GM18502 (cell line): ENCODE data around the gene NEK4.

Source experiments
- ATAC-seq: cut with Tn5 transposase; IDR thresholded peaks from one replicate; pipeline ENCODE4 v1.9.1; 2021; ENCODE audit warnings: mild to moderate bottlenecking; ENCODE audit not compliant: unreplicated experiment, poor library complexity

The NEK4 gene

DNA sequence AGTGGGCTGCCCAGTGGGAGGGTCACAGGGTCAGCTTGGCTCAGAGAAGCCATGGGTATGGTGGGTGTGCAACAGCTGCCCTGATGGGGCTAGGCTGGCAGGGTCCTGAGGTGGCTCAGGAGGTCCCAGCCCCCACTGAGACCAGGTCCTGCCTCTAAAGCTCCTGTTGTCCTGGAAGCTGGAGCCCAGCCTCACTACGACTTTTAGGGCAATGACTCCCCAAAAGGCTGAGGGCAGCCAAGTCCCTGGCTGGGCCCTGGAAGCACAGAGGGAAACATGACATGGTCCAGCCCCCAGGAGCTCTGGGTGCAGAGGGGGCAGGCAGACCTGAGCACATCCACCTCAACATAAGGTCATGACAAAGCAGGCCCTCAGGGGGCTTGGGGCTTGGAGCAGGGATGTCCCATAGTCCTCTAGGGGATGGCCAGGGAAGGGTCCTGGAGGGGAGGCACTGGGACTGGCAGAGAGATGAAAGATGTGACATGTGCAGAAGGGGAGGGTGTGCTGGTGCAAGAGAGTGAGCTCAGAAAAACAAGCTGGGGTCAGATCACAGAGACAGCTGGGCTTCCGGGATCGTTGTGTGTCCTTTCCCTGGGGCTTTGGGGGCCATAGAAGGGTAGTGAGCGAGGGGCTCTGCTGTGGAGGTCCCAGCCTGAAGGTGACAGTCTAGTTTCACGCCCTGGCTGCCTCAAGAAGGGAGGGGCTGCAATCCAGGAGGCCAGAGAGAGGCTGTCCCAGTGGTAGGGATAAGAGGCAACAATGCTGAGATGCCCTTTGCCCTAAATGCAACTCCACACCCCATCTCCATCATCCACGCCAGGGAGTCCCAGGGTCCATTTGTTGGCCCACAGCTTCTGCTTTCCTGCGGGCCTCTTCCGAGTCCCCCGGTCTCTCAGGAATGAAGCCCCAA lies 23.2 kb upstream of the NEK4 start:
- ATAC-seq = no peak

GRCh38 chr3:52792961-52793695 lies 22.4 kb upstream of the NEK4 start:
- no peak for ATAC-seq

- ATAC-seq = no peak
Observed at GRCh38 chr3:52792413-52792812, 21.7 kb upstream of the NEK4 start.

GRCh38 chr3:52791928-52792327 lies 21.2 kb upstream of the NEK4 start:
- ATAC-seq = no peak

- ATAC-seq = no peak
Observed at GRCh38 chr3:52791366-52791765, 20.6 kb upstream of the NEK4 start.

- no peak for ATAC-seq
Observed at GRCh38 chr3:52790741-52791140, 20.0 kb upstream of the NEK4 start.

DNA sequence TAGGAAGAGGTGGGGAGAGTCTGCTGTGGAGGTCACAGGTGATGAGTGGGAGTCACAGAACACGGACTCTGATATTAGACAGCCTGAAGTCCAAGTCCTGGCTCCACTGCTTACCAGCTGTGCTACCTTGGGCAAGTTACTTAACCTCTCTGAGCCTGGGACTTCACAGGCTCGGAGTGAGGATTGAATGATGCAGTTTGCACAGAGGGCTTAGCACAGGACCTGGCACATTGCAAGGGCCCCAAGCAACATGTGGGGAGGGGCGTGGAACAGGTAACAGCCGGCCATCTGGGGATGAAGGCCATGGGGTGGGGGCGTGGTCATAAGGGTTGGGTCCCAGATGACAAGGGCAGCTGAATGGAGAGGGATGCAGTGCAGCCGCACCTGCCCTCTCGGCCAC lies 19.6 kb upstream of the NEK4 start:
- no peak for ATAC-seq

GRCh38 chr3:52789746-52790040 lies 19.0 kb upstream of the NEK4 start:
- ATAC-seq = no peak

DNA sequence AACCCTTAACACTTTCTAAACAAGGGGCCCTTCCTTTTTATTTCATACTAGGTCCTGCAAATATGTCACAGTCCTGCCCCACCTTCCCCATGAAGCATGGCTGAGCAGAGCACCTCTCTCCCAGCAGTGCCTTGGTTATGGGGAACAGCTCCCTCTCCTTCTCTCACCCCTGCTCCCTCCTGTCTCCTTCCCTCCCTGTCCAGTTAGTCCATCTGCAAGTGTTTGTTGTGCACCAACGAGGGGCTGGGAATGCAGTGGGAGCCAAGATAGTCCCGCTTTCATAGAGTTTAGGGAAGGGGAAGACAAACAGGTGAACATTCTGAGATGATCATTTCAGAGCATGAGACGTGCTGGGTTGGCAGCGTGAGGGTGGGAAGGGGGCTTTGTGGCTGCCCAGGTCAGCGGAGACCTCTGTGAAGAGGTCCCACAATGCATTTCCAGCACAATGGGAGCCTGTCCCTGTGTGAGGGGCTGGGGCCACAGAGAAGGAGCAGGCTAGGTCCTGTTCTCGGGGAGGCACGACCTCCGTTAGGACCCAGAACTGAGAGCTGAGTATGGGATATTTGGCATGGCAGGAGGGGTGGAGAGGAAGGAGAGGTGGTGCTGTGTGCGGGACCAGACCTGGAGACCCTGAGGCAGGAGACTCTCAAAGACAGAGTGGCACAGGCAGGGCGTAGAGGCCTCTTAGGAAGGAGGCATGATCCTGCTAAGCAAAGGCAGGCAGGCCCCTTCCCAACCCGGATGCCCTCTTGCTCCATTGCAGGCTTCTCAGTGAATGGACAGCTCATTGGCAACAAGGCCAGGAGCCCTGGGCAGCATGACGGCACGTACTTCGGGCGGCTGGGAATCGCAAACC lies 18.4 kb upstream of the NEK4 start:
- ATAC-seq = no peak

DNA sequence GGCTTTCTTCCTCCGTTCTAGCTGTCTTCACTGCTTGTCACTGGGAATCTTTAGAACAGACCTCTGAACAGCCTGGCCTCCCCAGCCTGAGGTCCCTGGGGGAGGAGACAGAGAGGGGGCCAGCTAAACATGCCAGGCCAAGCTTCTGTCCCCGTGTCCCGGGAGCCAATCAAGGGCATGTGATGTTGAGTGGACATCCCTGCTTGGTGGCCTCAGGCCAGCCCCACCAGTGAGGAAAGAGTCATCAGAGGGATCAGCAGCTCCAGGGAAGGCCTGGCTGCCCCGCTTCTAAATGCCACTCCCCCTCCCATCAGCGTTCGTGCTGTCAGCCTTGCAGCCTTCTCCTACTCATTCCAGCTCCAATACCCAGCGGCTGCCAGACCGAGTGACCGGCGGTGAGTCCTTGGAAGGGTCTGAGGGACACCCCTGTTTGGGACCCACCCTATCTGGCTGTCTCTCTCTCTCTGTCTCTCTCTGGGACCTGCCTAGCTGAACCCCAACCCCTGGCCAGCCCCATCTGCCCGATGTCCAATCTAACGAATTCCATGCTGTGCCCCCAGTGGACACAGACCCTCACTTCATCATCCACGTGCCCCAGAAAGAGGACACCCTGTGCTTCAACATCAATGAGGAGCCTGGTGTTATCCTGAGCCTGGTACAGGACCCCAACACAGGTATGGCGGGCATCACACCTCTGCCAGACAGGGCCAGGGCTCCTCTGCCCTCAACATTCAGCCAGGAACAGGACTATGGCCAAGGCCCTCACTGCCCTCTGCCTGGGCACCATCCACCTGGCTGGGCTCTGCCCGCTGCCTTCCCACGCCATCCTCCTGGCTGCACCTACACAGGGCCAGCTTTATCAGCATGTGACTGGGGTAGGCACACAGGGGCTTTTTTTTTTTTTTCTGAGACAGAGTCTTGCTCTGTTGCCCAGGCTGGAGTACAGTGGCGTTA lies 17.2 kb upstream of the NEK4 start:
- ATAC-seq = no peak

DNA sequence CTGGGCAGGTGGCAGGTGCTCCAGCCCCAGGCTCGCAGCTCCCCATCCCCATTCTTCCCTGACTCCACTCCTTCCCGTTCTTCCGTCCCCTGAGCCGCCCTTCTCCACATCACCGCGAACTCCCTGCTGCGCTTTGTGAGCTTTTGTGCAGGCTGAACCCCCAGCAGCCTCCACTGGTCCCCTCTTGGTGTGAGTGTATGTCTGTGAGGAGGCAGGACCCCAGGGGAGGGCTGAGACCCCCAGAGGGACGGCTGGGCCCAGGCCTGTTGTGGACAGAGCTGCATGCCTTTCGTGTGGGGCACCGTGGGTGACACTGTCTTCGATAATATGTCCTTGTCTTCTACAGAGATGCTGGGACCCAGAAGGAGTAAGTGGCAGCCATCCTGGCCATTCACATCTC lies 16.5 kb upstream of the NEK4 start:
- no peak for ATAC-seq

DNA sequence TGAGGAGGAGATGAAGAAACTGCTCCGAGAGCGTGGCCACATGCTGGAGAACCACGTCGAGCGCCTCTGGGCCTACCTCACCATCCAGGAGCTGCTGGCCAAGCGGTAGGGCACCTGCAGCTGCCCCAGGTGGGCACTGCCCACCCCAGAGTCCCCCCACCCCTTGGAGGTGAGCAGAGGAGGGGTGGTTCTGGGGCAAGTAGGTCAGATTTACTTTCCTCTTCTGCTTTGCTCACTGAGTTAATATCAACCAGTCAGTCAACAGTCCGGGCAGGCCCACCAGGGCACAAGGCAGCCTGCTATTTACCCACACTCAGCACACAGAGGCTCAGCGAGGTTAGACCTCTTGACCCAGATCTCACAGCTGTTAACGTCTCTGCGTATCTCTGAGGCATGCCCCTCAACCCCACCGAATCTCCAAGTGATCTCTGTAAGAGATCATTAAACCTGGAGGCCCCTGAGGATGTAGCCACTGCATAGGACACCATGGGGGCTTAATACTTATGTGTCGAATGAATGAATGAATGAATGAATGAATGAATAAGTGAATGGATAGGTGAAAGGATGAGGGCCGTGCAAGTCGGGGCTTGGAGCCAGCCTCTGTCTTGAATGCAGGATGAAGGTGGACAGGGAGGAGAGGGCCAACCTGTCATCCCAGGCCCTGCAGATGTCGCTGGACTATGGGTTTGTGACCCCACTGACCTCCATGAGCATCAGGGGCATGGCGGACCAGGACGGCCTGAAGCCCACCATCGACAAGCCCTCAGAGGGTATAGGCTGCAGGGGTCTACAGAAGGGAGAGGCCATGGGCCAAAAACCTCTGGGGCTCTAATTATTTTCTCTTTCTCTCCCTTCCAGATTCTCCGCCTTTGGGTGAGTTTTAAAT lies 15.8 kb upstream of the NEK4 start:
- no peak for ATAC-seq

DNA sequence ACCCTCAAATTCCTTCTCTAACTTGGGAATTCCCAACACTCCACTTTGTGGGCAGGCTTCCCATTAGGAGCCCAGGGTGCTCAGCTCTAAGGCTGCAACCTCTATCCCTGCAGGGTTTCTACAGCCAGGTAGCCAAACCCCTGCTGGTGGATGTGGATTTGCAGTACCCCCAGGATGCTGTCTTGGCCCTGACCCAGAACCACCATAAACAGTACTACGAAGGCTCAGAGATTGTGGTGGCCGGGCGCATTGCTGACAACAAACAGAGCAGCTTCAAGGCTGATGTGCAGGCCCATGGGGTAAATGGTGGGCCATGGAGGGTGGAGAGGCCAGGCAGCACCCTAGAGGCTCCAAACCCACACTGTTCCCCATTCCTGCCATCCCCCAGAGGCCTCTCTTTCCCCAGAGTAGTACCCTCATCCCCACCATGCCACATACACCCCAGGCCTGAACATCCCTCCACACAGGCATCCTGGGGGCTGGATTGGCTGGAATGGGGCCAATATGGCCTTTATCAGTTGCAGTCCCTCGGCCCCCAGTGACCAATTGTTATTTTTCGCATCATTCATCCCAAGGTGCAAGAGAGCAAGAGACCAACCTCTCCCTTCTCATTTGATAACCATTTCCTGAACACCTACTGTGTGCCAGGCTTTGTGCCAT lies 14.3 kb upstream of the NEK4 start:
- no peak for ATAC-seq

GRCh38 chr3:52784021-52784621 lies 13.4 kb upstream of the NEK4 start:
- no peak for ATAC-seq

GRCh38 chr3:52783211-52783555 lies 12.4 kb upstream of the NEK4 start:
- ATAC-seq = no peak

DNA sequence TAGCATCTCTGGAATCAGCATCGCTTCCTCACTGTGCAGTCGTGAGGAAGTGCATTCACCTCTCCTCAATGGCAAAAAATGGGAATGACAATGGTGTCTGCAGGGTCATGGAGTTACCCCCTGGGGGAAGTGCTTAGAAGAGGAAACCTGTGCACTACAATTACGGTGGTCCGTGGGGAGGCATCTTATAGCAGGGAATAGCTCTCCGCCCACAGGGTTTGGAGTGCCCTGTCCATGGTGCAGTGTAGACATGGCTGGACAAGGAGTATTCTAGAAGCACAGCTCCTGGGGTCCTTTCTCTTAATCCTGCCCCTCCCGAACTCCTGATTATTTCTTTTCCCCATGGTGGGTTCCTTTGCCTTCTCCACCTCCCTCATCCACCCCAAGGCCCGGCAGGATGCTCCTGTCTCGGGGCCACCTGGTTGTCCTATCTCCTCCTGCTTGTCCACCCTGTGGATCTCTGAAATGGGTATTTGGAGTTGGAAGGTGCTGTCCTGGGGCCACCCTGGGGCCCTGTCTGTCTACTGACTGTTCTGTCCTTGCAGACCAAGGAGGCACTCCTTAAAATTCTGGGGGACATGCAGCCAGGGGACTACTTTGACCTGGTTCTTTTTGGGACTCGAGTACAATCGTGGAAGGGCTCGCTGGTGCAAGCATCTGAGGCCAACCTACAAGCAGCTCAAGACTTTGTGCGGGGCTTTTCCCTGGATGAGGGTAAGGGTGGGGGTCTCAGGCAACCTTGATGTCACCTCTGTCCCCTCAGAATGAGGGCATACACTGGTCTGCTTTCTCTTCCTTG lies 11.9 kb upstream of the NEK4 start:
- no peak for ATAC-seq

DNA sequence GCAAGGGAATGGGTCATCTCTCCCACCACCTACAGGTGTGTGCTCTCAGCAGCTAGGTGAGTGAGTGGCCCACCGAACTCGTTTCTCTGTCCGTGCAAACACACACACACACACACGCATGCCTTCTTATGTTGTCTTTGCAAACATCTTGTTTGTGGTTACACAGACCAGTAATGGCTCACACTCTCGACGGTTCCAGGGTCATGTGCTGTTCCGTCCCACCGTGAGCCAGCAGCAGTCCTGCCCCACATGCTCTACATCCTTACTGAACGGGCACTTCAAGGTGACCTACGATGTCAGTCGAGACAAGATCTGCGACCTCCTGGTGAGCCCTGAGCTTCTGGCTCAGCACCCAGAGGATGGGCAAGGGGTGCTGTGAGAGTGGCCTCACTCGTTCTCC lies 11.0 kb upstream of the NEK4 start:
- ATAC-seq = no peak
